Panc1 (cell line): ENCODE measurements around the gene BCL2L2.

ENCODE experiments used
- CTCF ChIP-seq: fragments of 450-650 bp; IDR thresholded peaks from 2 replicates; pipeline ENCODE4 v1.5.1; 2017; ENCODE audit warnings: mild to moderate bottlenecking
- POLR2AphosphoS5 ChIP-seq: IDR thresholded peaks from 2 replicates; pipeline ENCODE4 v1.6.1; 2012; ENCODE audit warnings: mild to moderate bottlenecking, low read depth, low read length, moderate library complexity

- TF ChIP-seq CTCF (no peak), POLR2AphosphoS5 (no peak)
These were observed 40.2 kb downstream of the BCL2L2 start for GRCh38 chr14:23346693-23347405.
